Endothelial cell of hepatic sinusoid (primary cell): Measurements from ENCODE around the gene DIO3.

Source experiments
- in situ Hi-C: cut with HindIII; loops from 2 replicates; pipeline ENCODE4 v1.10.0; 2017; ENCODE audit warnings: low sequenced_read_pairs

DIO3 gene

DNA sequence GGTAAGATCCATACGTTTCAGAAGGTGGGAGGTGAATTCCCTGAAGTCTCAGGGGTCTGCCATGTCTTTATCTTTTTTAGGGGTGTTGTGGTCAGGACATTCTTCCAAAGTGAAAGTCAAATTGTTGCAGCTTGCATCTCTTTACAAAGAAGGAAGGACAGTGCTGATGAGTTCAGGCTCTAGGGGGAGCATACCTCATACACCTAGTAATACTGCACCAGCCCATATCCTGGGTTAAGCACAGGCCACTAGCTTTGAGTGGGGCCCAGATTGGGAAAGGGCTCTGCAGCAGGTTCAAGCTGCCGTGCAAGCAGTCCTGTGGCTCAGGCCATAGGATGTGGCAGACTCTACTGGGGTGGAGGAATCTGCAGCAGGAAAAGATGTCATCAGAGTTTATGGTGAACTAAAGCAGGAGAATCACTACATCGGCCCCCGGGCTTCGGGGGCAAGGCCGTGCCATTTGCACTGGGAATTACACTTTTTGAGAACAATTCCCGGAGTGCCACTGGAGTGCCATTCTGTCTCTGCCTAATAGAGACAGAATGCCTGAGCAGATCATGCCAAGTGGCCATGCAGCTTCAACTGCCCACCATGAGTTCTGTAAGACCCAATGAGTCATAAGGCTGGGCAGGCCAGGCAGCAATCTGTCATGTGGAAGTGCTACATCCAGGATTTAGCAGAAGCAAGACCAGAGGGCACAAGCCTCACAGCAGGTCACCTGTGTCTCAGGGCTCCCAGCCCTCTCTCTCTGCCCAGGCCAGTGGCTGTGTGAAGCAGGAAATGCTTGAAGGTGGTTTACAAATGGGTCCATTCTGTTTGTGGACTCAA, 32.3 kb downstream of the DIO3 start:
- in situ Hi-C loops, result no loop called here

DNA sequence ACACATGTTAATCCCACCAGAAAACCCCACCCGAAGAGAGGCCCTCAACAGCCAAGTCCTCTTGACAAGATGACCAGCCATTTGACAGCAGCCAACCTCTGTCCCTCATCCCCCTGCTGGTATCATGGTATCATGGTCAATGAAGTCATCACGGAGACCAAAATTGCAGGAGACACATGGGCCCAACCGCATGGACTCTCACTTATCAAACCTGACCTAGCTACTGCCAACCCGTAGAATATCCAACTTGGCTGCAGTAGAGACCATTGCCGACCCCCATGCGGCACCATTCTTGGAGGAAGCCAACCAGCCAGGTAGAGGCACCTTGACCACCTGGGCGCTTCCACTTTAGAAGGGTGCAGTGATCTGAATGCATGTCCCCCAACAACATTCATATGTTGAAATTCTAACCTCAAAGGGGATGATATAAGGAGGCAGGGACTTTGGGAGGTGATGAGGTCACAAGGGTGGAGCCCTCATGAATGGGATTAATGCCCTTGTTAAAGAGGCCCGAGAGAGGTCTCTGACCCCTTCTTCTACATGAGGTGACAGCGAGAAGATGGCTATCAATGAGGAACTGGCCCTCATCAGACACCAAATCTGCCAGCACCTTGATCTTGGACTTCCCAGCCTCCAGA, 33.3 kb downstream of the DIO3 start:
- in situ Hi-C loops, result no loop called here

DNA sequence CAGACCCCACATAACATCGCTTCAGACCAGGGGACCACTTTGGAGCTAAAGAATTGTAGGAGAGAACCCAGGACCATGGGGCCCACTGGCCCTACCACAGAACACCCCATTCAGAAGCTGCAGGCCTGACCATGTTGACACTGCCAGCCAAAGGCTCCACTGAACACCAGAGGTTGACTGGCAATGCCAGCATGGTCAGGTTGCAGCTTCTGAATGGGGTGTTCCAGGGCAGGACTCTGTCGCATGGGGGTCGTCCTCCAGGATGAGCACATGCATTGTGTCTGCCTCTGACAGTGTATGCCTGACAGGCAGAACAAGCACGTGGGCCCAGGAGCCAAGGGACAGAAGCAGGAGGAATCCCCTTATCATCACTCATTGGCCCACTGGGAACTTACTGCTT, 34.1 kb downstream of the DIO3 start:
- in situ Hi-C loops, result no loop called here

DNA sequence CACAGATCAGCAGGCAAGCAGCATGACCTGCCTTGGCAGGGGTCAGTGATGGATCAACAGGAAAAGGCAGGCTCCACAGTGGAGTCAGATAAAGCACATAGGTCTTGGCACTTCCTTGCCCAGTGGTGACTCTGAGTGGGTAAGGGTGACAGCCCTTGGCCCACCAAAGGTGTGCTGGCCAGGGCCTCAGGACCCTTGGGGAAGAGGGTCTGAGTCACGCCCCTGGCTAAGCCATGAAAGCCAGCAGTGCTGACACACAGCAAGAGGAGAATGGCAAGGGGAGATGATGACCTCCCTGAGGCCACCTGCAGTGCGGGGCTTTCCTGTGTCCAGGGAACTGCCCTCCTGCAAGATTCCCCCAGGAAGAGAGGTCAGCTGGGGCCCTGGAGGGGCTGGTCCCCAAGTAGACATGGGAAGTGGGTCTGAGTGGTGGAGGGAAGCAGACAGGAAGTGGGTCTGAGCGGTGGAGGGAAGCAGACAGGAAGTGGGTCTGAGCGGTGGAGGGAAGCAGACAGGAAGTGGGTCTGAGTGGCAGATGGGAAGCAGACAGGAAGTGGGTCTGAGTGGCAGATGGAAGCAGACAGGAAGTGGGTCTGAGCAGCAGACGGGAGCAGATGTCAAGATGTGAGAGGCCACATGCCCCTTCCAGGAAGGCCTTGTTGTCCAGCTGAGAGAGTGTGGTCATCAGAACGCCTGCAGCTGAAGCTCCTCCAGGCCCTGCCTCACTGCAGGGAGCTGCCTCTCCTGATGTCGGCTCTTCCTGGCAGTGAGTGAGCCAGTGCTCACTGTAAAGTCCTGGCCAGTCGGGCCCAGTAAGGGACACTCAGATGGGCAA, 34.8 kb downstream of the DIO3 start:
- in situ Hi-C loops, result no loop called here

DNA sequence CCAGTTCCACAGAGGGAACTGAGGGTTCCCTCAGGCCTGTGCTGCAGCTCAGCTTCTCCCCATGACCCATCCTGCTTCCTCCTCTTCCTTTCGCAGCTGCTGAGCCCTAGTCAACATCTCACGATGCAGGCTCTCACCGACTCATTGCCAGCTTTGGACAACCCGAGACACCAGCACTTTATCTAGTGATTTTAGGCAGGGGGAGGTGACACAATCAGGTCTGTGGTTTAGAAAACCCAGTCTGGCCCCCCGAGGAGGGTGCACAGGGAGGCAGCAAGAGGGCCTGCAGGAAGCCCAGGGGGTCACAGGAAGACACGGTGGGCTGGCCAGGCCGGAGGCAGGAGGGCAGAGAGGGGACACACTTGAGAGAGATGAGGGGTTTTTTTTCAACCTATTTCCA, 35.4 kb downstream of the DIO3 start:
- in situ Hi-C loops, result no loop called here

DNA sequence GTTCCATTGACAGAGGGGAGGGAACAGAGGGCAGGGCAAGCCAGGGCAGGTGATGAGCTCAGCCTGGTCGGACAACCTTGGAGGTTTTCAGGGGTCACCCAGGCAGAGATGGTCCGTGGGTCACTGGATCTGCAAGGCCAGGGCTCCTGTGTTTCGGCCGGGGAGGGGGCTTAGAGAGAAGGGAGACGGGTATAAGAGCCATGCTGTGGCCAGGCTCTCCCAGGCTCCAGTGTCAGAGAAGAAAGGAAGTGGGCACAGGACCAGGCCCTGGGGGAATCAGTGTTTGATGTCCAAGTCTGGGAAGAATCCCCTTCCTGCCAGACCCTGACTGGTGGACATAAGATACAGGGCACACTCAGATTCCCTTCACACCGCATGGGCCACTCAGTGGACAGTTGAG, 36.9 kb downstream of the DIO3 start:
- in situ Hi-C loops, result no loop called here

DNA sequence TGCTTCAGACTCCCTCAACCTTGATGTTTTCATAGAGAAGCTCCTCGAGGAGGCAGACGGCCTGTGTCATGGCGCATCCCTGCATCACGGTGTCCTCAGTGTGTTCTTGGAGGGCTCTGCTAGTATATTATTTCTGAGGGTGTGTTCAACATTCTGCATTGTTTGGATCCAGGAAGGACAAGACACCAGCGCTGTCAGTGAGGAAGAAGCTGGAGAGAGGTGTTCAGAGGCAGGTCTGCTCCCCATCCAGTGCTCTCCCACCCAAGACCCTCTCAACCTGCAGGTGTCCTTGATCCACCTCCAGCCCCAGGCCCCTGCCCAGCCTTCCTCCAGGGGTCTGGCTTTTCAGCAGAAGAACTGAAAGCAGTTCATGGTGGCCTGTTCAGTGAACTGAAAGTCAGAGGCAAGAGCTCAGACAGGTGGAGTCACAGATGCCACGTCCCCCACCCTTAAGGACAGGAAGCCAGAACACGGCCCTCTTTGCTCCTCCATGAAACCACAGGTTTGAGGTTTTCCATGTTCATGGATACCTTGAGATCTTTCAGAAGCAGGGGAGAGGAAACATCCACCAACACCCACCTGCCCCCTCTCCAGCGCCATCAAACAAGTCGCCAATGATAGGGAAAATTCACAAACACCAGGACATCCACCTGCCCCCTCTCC, 37.4 kb downstream of the DIO3 start:
- in situ Hi-C loops, result no loop called here

DNA sequence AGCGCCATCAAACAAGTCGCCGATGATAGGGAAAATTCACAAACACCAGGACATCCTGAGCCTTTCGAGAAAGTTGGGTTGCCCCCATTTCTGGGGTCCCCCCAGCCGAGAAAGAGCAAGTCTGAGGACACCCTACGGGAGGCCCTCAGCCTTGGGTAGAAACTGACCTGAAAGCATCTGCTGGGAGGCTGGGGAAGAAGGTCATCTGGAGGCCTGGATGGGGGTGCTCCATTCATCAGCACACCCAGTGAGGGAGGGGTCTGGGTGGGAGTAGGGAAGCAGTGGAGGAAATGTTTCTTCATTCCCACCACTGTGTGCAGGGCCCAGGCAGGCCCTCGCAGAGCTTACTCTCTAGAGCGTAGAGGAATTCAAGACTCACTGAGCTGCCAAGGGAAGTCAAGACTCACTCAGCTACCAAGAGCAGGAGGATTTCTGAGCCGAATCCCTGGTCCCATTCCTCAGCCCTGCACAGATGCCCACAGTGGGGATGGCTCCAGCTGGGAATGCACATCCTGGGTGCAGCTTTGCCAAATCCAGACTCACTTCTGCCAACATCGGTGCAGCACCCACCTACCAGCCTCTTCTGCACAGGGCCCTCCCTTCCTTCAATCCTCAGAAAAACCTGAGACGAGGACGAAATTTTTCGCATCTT, 38.1 kb downstream of the DIO3 start:
- in situ Hi-C loops, result no loop called here

DNA sequence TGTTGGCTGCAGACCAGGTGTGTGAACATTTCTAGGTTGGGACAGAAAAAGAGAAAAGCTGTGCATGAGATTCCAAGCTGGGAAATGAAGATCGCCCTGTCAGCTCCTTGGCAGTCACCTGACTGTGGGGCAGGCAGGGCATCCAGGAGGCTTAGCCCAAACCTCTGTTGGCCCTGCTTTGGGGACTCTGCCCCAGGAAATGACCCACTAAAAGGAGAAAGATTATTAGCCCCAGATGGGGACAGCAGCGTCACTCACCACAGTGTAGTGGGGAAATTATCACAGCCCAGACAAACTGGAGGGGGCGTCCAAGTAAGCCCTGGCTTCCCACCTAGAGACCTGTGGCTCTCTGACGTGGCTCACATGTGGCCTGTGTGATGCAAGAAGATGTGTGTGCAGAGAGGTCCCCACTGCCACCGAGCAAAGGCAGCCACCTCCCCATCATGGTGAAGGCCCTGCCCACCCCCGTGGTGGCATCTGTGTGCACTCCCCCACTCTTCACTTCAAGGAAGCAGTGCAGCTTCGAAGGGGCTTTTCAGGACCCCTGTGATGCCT, 39.1 kb downstream of the DIO3 start:
- in situ Hi-C loops, result no loop called here

DNA sequence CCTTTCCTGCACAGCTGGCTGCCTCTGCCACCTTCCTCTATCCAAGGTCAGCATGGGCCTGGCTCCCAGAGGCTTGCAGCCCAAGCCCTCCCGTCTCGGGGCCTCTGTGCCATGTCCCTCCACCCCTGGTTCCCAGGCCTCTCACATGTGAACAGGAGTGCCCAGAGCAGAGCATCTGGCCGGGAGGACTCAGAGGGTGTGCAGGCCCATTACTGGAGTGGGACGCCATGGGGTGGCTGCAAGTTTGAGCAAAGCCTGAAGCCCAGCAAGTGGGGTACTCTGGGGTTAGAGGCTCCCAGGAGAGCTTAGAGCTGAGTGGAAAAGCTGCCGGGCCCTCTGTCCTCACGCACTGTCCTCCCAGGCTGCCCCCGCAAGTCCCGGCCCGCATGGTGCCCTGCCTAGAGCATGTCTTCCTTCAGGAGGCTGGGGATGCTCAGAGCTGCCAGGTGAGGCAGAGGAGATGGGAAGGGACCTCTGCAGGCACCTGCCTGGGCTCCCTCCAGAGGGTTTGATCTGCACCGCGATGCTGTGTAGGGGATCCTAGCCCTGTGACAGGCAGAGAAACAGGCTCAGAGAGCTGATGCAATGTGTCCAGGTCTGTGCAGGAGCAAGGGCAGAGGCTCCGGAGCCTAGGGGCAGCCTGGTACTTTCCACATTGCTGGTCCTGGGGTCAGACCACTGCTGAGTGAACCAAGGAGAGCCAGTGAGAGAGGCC, 39.8 kb downstream of the DIO3 start:
- in situ Hi-C loops, result no loop called here

DNA sequence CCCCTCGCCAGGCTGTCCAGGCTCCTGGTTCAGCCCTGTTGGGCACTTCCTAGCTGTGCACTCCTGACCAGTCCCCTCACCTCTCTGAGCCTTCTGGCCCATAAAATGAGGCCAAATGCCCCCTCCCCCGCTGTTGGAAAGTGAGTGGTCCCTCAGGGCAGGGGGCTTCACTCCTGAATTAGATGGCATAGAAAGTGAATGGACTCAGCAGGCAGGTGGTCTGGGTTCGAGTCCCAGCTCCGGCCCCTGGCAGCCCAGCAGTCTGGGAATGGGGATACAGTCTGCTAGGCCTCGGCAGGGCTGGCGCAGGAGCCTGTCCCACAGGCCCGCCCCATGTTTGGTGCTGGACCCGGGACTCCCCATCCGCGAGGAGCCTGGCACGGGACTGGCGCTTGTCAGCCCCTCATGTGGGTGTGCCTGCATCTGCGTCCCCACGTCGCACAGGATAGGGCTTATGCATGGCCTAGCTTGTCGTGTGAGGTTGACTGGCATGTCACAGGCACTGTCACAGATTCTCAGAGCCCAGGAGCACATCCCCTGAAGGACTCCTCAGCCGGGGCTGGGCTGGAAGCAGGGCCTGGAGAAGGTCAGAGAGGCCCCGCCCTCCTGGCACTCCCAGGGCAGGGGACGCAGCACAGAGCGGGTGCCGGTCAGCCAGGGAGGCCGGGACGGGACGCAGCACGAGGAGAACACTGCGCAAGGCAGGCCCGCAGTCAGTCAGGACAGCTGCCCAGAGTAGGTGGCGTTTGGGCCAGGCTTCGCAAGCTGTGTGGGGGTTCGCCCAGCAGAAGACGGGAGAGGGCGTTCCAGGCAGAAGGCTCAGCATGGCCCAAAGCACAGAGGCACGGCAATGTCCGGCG, 40.5 kb downstream of the DIO3 start:
- in situ Hi-C loops, result no loop called here

DNA sequence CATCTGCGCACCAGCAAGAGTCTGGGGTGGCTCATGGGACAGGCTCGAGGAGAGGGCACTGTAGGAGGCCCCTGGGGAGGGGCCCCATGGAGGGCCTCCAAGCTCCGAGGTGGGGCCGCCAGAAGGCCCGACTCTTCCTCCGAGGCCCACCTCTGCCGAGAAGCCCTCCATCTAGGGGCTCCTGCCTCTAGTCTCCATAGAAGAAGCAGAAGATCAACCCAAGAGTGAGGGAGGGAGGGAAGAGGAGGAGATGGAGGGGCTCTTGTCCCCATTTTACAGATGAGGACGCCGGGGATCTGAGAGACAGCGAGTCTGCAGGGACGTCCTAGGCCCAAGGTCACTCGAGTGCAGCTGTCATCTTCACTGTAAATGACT, 41.2 kb downstream of the DIO3 start:
- in situ Hi-C loops, result no loop called here

DNA sequence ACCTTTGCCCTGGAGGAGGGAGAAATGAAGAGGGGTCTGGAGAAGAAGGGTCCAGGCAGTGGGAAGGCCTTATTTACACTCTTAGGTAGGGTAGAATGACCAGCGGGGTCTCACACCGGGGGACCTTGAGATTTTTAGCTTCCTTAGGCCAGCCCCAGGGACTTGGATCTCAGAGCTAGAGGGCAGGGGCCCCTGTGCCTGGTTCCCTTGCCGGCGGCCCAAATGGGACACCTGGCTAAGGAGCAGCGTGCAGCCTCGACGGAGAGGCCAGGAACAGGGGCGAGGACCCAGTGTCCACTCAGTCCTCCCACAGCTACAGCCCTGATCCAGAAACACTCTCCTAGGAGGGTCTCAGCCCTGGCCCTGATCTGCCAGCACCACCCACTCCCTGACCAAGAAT, 41.8 kb downstream of the DIO3 start:
- in situ Hi-C loops, result no loop called here

DNA sequence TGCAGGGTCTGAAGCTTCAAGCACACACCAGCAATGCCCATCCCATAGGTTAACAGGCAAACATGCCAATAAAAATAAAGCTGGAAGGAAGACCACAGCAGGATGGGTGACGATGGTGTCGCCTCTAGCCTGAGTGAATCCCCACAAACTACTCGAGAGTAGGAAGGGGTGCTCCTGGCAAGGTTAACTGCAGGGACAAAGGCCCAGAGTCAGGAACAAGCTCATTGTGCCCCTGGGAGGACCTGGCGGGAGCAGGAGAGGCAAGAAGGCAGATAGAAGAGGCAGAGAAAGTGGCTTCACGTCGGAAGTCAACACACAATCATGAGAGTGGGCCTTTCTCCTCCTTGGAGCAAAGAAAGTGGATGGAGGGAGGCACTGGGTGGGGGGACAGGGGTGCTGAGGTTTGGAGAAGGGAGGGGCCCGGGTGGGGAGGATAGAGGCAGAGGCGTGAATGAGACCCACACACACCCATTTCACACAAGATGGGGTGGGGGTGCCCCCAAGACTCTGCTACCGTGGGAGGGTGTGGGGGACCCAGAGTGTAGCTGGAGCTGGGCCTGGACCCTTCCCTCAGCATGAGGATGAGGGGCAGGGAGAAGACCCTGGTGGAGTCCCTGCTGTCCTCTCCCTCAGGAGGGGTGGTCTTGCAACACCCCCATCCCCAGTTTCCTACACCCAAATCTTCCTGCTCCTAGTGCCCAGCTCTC, 43.1 kb downstream of the DIO3 start:
- in situ Hi-C loops, result no loop called here

DNA sequence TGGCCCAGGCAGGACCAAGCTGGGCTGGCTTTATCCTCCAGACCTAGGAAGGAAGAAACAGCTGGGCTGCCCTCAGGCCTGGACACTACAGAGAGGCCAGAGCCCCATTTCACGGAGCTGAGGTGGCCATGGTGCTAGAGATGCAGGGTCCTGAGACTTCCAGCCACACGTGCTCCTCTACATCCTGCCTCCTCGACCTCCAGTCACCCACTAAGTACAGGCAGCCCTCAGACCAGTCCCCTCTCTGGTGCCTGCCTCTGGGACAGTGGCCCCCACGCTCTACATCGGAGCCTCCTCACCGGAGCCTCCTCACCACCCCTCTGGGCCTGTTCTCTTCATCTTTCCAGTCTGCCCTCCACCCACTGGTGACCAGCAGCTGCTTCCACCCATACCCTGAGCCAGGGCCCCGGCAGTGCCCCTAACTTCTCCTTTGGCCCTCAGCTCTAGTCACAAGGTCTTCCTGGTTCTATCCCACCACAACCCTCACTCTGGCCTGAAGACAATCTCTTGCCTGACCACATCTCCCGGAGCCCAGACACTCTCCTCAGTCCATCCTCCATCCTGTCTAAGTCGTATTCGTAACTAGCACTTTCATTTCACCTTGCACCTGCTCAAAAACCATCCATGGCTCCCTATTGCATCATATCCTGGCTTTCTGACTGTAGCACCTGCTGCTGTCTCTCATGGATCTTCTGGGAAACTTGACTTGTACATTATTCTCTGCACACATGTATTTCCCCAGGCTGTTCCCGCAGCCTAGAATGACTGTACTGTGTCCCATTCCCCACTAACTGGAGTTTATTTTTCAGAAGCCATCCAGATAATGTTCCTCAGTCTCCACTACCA, 43.9 kb downstream of the DIO3 start:
- in situ Hi-C loops, result no loop called here

DNA sequence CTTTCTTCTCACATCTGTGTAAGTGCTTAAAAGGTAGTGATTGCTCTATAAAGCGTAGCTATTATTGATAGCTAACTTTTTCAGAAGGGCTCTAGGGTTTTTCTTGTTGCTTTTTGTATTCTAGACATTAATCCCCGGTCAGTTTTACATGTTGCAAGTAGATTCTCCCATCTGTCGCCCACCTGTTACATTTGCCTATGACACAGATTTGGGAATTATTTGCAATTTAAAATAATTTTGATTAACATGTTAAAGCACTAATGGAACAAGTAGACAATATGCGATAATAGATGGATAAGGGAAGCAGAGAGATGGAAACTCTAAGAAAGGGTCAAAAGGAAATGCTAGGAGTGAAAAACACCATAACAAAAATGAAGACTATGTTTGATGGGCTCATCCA, 44.5 kb downstream of the DIO3 start:
- in situ Hi-C loops, result no loop called here
